Activated gamma-delta T cell treated with anti-CD3 and anti-CD28 coated beads, Interleukin-2, amount 50 U/mL, for 16 hours (primary cell): ENCODE data around the gene BID.
"Not testable (repeated sequence)": the region's sequence is repeated elsewhere in the genome, so short reads cannot be mapped to it uniquely, and the experiment has no call there.

ENCODE experiments used
- DNase-seq: peaks from one replicate; pipeline ENCODE4 v3.0.0-alpha.2; 2020; ENCODE audit warnings: low read depth

Gene BID

DNA sequence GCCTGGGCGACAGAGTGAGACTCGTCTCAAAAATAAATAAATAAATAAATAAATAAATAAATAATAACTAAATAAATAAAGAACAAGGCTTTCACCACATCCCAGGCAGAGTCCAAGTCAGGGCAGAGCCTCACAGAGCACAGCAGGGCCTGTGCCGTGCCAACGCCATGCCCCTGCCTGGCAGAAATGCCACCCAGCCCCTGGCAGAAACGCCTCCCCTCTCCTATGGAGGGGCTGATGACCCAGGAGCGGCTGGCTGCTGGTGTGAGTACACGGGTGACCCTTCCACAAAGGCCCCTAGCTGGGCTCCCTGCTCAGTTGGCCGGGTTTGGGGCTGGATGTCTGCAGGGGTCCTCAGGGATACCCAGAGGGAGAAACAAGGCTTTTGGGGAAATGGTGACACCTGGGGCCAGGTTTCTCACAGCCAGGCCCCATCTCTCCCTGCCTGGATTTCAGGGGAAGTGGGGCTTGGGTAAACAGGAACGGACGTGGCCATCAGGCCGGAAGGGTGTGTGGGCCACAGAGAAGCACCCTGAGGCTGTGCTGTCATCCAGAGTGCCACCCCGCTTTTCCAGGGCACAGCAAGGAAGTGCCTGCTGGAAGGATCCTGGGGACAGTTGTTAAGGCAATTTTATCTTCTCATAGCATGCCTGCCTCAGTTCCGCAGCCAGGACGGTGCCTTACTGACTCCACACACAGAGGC lies 5.1 kb downstream of the BID start:
- DNase-seq = no peak

- DNase-seq = peak; percentile 33
These were observed 6.8 kb downstream of the BID start for GRCh38 chr22:17767233-17768065.

- not testable (repeated sequence) for DNase-seq
These were observed 9.4 kb downstream of the BID start for GRCh38 chr22:17764852-17765251.

- DNase-seq = no peak
These were observed 10.2 kb downstream of the BID start for GRCh38 chr22:17764036-17764435.

GRCh38 chr22:17763442-17763841 lies 10.8 kb downstream of the BID start:
- DNase-seq = not testable (repeated sequence)

DNA sequence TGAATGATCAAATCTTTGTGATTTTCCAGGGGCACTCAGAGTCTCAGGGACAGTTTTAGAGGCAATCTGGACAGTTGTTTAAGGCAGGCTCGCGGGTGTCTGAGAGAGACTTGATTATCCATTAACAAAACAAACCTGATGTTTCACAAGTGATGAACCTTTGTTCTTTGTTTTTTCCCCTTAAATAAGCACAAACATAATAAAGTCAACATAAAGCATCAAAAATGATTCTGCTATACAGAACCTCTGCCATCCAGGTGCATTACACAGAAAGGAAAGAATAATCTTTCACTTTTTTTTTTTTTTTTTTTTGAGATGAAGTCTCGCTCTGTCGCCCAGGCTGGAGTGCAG lies 13.2 kb downstream of the BID start:
- no peak for DNase-seq

DNA sequence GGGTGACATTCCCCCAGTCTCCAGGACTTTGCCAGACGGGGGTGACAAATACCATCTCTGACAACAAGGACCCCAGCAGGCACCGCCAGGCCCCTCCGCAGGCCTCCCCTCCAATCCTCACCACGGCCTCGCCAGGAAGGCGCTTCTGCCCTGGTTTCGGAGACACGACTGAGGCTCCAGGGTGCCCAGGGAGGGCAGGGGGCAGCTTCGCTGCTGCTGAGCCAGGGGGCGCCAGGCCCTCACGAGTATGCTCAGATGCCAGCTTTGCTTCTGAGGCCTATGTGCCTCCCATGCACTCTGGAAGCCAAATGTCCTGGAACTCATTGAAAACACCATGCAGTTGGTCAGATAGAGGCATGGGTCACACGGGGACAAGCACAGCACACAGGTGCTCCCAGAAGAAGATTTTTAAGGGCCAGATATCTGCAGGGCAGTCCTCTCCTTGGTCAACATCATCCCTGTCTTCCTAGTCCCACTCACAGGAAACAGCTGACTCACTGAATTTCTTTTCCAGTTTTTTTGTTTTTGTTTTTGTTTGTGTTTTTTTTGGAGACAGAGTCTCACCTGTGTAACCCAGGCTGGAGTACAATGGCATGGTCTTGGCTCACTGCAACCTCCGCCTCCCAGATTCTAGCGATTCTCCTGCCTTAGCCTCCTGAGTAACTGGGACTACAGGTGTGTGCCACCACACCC lies 19.9 kb downstream of the BID start:
- no peak for DNase-seq

GRCh38 chr22:17753401-17753989 lies 20.8 kb downstream of the BID start:
- DNase-seq = no peak

- no peak for DNase-seq
These were observed 22.7 kb downstream of the BID start for GRCh38 chr22:17751596-17751995.

DNA sequence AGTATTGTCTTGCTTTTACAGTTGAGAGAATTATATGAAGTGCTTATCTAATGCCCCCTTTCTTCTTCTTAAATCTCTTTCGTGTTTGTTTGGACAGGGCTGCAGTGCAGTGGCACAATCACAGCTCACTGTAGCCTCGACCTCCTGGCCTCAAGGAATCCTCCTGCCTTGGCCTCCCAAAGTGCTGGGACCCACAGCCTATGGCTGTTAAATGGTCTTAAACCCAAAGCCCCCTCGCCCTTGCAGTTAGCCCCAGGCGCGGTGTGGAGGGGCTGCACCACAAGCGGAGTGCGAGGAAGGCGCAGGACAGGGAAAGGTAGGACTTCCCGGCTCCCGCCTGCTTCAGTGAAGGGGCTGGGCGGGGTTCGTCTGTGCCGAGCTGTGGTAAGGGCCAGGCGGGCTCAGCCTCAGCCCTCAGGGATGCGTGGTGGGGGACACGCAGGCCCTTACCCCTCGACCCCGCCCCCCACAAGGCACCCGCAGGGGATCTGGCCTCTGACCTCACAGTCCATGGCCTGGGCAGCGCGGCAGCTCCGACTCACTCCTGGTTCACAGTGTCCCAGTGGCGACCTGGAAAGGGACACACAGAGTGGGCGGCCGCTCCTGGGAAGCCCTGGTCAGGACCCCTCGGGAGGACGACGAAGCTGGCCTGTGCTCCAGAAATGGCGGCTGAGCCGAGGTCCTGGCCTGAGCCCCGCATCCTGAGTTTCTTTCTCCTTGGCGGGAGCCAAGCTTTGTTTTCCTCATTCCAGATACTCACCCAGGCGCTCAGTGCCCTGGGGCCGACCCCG lies 24.5 kb downstream of the BID start:
- DNase-seq = no peak

DNA sequence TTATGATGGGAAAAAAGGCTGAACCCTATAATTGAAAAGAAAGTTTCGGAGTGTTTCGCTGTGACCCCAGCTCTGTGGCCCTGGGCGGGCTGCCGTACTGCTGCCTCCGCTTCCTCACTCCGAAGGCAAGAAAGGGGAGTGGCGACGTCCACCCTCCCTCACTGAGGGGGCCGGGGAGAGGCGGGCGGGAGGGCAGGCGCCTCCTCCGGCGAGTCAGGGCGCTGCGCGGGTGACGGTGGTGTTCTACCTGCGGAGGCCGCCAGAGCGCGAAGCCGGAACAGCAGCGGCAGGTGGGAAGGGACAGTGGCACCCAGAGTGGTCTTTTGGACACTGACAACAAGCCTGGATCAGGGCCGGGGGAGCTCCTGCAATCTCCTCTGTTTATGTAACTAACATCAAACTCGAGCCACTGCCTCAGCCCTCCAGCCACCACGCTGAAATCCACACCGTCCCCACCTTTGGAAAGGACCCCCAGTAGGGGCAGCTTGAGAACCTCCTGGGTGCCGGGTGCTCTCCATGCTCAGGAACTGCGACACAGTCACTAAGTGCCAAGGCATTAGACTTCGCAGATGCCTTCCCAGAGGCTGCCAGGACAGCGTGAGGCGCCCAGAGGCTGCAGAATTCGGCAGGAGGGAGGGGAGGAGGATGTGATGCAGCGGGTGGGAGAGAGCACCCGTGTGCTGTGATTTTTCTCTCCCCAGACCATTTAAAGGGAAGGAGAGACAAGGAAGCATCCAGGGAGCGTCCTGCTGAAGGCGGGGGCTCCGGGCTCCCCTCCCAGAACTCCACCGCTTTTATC lies 25.5 kb downstream of the BID start:
- DNase-seq = no peak

DNA sequence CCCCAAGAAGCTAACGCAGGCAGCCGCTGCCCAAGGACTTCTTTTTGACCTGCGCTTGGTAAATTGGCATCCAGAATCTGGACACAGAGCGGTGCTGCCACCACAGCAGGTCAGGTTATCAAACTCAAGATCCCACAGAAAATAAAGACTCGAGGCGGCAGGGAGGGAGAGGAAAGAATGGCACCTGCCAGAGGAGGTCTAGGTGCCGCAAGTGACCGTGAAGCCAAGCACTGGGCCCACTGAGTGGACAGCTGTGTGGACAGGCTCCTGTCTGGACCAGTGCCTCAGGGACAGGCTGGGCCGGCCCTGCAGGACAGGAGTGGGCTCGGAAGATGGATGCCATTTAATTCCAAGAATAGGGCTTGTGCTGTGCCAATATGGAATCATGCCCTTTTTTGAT lies 27.4 kb downstream of the BID start:
- no peak for DNase-seq

- DNase-seq = no peak
These were observed 29.8 kb downstream of the BID start for GRCh38 chr22:17744430-17744829.

- DNase-seq = no peak
These were observed 30.4 kb downstream of the BID start for GRCh38 chr22:17743661-17744411.

DNA sequence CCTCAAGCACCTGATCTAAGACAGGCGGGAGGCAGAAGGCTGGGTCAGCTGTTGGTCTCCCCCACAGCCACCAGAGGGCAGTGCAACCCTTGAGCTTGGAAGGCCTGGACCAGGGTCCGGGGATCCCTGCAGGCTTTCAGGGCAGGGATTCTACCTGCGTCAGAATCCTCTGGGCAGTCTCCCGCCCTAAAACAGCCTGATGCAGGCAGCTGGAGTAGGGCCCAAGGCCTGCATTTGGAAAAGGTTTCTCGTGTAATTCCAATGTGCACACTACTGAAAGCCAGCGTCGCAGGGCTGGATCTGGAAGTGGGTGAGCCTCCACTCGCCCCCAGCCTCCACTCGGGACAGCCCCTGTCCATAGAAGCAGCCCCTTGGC lies 31.8 kb downstream of the BID start:
- DNase-seq = peak; percentile 49

- DNase-seq = no peak
These were observed 32.3 kb downstream of the BID start for GRCh38 chr22:17741866-17742526.

DNA sequence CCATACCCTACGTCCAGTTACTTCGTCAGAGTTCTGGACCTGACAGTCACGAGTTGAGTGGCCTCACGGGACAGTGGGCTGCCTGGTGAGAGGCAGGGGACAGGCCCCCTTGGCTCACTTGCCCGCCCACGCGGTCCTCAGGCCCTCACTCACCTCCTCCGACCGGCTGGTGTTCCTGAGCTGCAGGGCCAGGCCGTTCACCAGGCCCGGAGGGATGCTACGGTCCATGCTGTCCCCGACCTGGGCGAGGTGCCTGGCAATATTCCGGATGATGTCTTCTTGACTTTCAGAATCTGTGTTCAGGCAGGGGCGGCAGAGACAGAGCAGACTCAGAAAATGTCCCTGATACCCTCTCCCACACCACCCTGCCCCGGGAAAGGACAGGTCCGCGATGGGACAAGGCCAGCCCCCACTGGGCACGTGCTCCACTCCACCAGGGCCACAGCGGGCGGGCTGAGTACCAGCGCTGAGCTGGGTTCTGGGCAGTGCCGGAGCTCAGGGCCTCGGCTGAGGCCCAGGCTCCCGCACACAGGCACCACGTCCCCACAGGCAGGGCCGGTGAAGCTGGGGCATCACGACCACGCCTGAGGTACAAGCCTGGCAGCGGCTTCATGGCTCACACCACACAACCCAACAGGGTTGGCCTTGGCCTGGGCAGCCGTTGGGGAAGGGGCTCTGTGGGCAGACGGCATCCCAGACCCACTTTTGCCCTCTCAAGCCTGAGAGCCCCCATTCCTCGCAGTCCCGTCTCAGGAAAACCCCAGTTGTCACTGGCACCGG lies 34.9 kb downstream of the BID start:
- DNase-seq = no peak

DNA sequence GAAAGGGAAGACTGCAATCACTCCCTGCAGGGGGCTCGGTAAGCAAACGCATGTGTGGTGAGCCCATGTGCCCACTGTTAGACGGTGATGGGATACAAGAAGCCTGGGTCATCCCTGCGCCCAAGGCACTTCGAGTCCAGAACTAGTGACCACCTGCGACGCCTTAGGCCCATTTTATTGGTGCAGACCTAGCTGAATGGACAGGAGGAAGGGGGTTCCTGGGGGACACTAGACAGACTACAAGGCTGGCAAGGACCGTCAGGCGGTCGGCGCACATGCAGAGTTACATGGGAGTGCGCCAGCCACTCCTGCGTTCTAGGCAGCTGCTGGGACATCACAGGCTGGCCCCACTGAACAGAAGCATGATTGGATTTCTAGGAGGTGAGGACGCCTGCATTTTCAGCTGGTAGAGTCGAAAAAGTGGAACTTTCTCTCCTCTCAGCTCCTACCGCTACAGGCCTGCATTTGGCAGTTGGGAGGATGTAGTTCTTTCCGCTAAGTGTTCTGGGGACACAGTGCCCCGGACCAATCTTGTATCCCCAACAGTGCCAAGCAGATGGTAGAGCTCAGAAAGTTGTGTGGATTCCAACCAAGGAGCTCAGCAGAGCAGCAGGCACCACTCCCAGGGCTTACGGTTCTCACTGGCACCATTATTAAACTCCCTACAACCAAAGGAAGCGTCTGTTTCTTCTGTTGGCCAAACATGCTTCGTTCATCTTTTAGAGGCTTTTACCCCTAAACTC lies 35.7 kb downstream of the BID start:
- DNase-seq = no peak
